HUES64 (cell line): ENCODE results near the gene CLIC4.

Experiments
- H3K27ac ChIP-seq: 2 replicates; pipeline ENCODE4 v1.7.0; 2013; ENCODE audit warnings: low read depth, low read length, inconsistent platforms
- H3K27me3 ChIP-seq: 2 replicates; pipeline ENCODE4 v1.6.1; 2013; ENCODE audit warnings: mild to moderate bottlenecking, low read length; ENCODE audit not compliant: insufficient read depth
- H3K36me3 ChIP-seq: 2 replicates; pipeline ENCODE4 v1.6.1; 2013; ENCODE audit warnings: mild to moderate bottlenecking, low read length; ENCODE audit not compliant: insufficient read depth
- H3K4me1 ChIP-seq: 2 replicates; pipeline ENCODE4 v1.6.1; 2013; ENCODE audit warnings: mild to moderate bottlenecking, low read length, moderate library complexity; ENCODE audit not compliant: insufficient read depth
- H3K4me3 ChIP-seq: 2 replicates; pipeline ENCODE4 v1.5.1; 2013; ENCODE audit warnings: mild to moderate bottlenecking, low read length, moderate library complexity
- H3K9ac ChIP-seq: 2 replicates; pipeline ENCODE4 v1.6.1; 2013; ENCODE audit warnings: mild to moderate bottlenecking, low read depth, low read length
- H3K9me3 ChIP-seq: 2 replicates; pipeline ENCODE4 v1.6.1; 2013; ENCODE audit warnings: low read depth, low read length; ENCODE audit not compliant: insufficient read depth
- WGBS: fragments of 150-250, 120-280 bp; methylation state at CpG from one replicate; pipeline ENCODE4 v1.1.7; 2013; ENCODE audit warnings: missing lambda C conversion rate; 5-methylcytosine and 5-hydroxymethylcytosine counted together

The CLIC4 gene

GRCh38 chr1:24765308-24765988 is 20.2 kb downstream of the CLIC4 start:
- 90% methylated on average over 8 of the region's 8 CpGs for WGBS
- Histone ChIP-seq H3K4me3 (no peak overlapping the region), H3K27ac (no peak overlapping the region), H3K27me3 (no peaks in the 10 kb centered on the region), H3K9ac (no peak overlapping the region), H3K36me3 (0 out of 2 replicates have a peak, but pooled peaks cover 4% of the 10 kb centered on the region), H3K9me3 (no peaks in the 10 kb centered on the region), H3K4me1 (peaks cover 24% of the 10 kb centered on the region)

GRCh38 chr1:24767351-24767750 is 22.1 kb downstream of the CLIC4 start:
- no peaks in the 10 kb centered on the region for H3K9me3 ChIP-seq
- 85% methylated on average over 1 of the region's 1 CpG for WGBS
- no peak overlapping the region for H3K9ac ChIP-seq
- H3K27me3 ChIP-seq: no peaks in the 10 kb centered on the region
- H3K27ac ChIP-seq: no peak overlapping the region
- 0 out of 2 replicates have a peak, but pooled peaks cover 4% of the 10 kb centered on the region for H3K36me3 ChIP-seq
- no peak overlapping the region for H3K4me3 ChIP-seq
- peaks cover 20% of the 10 kb centered on the region for H3K4me1 ChIP-seq

GRCh38 chr1:24768873-24769605 is 23.8 kb downstream of the CLIC4 start:
- no peaks in the 10 kb centered on the region for H3K27me3 ChIP-seq
- H3K4me3 ChIP-seq: no peak overlapping the region
- H3K9ac ChIP-seq: no peak overlapping the region
- H3K9me3 ChIP-seq: no peaks in the 10 kb centered on the region
- H3K27ac ChIP-seq: no peak overlapping the region
- 100% methylated on average over 2 of the region's 4 CpGs for WGBS
- 0 out of 2 replicates have a peak, but pooled peaks cover 4% of the 10 kb centered on the region for H3K36me3 ChIP-seq
- H3K4me1 ChIP-seq: peaks cover 20% of the 10 kb centered on the region

GRCh38 chr1:24769656-24770651 is 24.7 kb downstream of the CLIC4 start:
- Histone ChIP-seq H3K9me3 (no peaks in the 10 kb centered on the region), H3K36me3 (0 out of 2 replicates have a peak, but pooled peaks cover 4% of the 10 kb centered on the region), H3K4me3 (no peak overlapping the region), H3K27me3 (no peaks in the 10 kb centered on the region), H3K9ac (no peak overlapping the region), H3K27ac (no peak overlapping the region; the same call in 1 of the 2 replicates), H3K4me1 (peaks cover 18% of the 10 kb centered on the region)
- 64% methylated on average over 2 of the region's 2 CpGs for WGBS

GRCh38 chr1:24770881-24771280 is 25.6 kb downstream of the CLIC4 start:
- no peak overlapping the region for H3K9ac ChIP-seq
- H3K27ac ChIP-seq: no peak overlapping the region
- no peaks in the 10 kb centered on the region for H3K27me3 ChIP-seq
- 95% methylated on average over 4 of the region's 5 CpGs for WGBS
- no peaks in the 10 kb centered on the region for H3K9me3 ChIP-seq
- peaks cover 18% of the 10 kb centered on the region; the same call in 1 of the 2 replicates for H3K4me1 ChIP-seq
- H3K4me3 ChIP-seq: no peak overlapping the region
- H3K36me3 ChIP-seq: 0 out of 2 replicates have a peak, but pooled peaks cover 4% of the 10 kb centered on the region

- Histone ChIP-seq H3K36me3 (0 out of 2 replicates have a peak, but pooled peaks cover 4% of the 10 kb centered on the region), H3K9ac (no peak overlapping the region), H3K9me3 (no peaks in the 10 kb centered on the region), H3K27me3 (no peaks in the 10 kb centered on the region), H3K4me1 (peaks cover 23% of the 10 kb centered on the region; the same call in 1 of the 2 replicates), H3K4me3 (no peak overlapping the region), H3K27ac (no peak overlapping the region)
Measured at GRCh38 chr1:24771574-24771973, 26.3 kb downstream of the CLIC4 start.

GRCh38 chr1:24773618-24774017 is 28.4 kb downstream of the CLIC4 start:
- Histone ChIP-seq H3K36me3 (no peaks in the 10 kb centered on the region; the same call in 1 of the 2 replicates), H3K9me3 (no peaks in the 10 kb centered on the region), H3K9ac (no peak overlapping the region), H3K27me3 (no peaks in the 10 kb centered on the region), H3K27ac (no peak overlapping the region), H3K4me3 (no peak overlapping the region), H3K4me1 (peaks cover 23% of the 10 kb centered on the region; the same call in 1 of the 2 replicates)

GRCh38 chr1:24775348-24775747 is 30.1 kb downstream of the CLIC4 start:
- Histone ChIP-seq H3K27ac (no peak overlapping the region), H3K27me3 (no peaks in the 10 kb centered on the region), H3K9me3 (no peaks in the 10 kb centered on the region), H3K9ac (no peak overlapping the region), H3K4me3 (no peak overlapping the region), H3K4me1 (0 out of 2 replicates have a peak, but pooled peaks cover 12% of the 10 kb centered on the region), H3K36me3 (no peaks in the 10 kb centered on the region; the same call in 1 of the 2 replicates)
- 60% methylated on average over 1 of the region's 3 CpGs for WGBS

GRCh38 chr1:24775916-24776315 is 30.7 kb downstream of the CLIC4 start:
- Histone ChIP-seq H3K27me3 (no peaks in the 10 kb centered on the region), H3K4me1 (0 out of 2 replicates have a peak, but pooled peaks cover 12% of the 10 kb centered on the region), H3K27ac (no peak overlapping the region), H3K9ac (no peak overlapping the region), H3K36me3 (no peaks in the 10 kb centered on the region; the same call in 1 of the 2 replicates), H3K4me3 (no peak overlapping the region), H3K9me3 (no peaks in the 10 kb centered on the region)
- WGBS: 95% methylated on average over 2 of the region's 3 CpGs

GRCh38 chr1:24776821-24777220 is 31.6 kb downstream of the CLIC4 start:
- H3K9me3 ChIP-seq: no peaks in the 10 kb centered on the region
- H3K27ac ChIP-seq: no peak overlapping the region
- no peak overlapping the region for H3K4me3 ChIP-seq
- H3K4me1 ChIP-seq: 0 out of 2 replicates have a peak, but pooled peaks cover 12% of the 10 kb centered on the region
- H3K36me3 ChIP-seq: no peaks in the 10 kb centered on the region; the same call in 1 of the 2 replicates
- no peaks in the 10 kb centered on the region for H3K27me3 ChIP-seq
- no peak overlapping the region for H3K9ac ChIP-seq
- WGBS: 95% methylated on average over 8 of the region's 8 CpGs
